LNCaP clone FGC (cell line): ENCODE data around the gene ANKFN1.
"Not testable (repeated sequence)": the region's sequence is repeated elsewhere in the genome, so short reads cannot be mapped to it uniquely, and the experiment has no call there.

Experiments
- DNase-seq: peaks from one replicate; pipeline ENCODE4 v3.0.0-alpha.2; 2011; ENCODE audit warnings: low read depth
- H3K4me3 ChIP-seq: 2 replicates; pipeline ENCODE4 v1.5.1; 2011; ENCODE audit warnings: mild to moderate bottlenecking, low read depth, low read length, control low read depth
- CTCF ChIP-seq: IDR thresholded peaks from 2 replicates; pipeline ENCODE4 v1.5.1; 2012; ENCODE audit warnings: mild to moderate bottlenecking; ENCODE audit not compliant: control insufficient read depth, insufficient read depth; ENCODE audit errors: extremely low read depth

ANKFN1 gene

DNA sequence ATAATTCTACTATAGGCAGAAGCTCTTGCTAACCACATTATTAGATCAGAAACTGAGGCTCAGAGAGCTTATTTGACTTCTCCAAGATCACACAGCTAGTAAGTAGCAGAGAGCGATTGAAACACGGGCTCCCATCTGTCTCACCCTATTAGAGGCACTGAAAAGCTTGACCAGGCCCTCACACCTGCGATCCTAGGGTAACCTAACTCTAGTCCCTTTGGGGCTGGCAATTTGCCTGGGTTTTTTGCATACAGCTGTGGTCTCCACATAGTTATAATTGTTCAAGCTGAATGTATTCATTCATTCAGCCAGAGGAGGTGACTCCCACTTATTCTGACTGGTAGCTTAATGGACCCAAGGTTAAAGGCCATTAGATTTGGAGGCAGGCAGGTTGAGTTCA lies 121.2 kb downstream of the ANKFN1 start:
- DNase-seq, result no peak
- TF ChIP-seq CTCF, result no peak
- no peak overlapping the region for H3K4me3 ChIP-seq

GRCh38 chr17:56284482-56284881 lies 131.2 kb downstream of the ANKFN1 start:
- DNase-seq, result no peak
- TF ChIP-seq CTCF, result no peak
- H3K4me3 ChIP-seq, result no peak overlapping the region

DNA sequence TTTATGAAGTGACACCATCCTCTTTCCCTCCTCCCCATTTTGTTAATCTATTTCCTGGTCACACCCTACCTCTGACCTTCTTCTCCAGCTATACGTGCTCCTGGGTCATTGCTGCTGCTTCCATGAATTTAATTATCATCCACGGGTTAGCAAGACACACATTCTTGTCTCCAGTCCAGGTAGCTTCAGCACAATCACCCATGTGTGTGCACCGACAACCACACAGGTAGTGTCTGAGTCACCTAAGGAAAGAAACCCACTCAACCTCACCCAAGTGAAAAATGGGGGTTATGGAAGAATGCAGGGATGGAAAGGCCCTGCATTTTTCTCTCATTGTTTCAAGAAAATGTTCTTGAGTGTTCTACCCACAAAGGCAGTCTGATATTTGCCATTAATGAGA lies 135.5 kb downstream of the ANKFN1 start:
- not testable (repeated sequence) for DNase-seq, H3K4me3 ChIP-seq

DNA sequence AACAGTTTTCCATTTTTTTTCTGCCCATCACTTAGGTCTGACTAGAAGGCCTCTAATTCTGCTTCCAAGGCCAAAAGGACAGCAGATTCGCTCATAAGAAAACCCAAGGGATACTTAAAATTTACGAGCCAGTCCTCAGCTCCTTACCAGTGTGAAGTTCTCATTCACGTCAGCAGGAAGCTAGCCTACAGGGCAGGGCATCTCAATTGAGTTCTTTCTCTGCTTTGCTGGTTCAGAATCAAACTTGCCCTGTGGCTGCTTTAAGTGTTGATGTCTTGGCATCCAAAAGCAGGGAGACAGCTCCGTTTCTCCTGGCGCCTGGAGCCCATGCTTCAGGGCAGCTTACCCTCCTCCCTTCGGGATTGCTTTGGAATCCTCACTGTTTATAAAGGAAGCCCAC lies 136.0 kb downstream of the ANKFN1 start:
- no peak for TF ChIP-seq CTCF
- H3K4me3 ChIP-seq, result no peak overlapping the region

DNA sequence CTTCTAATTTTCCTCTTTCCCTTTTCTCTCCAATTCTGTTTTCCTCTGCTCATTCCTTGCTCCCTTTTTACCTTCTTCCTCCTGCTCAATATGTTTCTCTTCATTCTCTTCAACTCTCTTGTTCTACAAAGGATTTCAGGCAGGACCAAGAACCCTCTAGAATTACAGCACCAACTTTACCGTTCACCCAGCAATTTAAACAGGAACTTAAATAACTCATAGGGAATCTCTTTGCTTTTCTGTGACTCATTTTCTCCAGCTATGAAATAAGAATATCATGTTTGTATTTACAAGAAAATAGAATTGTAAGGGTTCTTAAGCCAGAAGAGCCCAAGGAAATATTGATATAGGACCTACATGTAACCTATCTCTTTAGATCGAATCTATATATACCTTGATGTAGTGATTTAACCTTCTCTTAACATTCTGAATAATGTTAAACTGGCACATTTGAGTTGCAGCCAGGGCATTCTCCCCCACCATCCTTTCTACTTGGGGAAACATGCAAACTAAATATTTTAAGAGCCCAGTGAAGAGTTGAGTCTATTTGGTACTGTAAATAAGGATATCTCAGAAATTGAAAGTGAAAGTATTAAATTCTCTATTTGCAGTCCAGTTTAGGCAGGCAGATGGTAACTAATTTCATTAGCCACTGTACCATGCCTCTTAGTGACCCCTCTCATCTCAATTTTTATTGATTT lies 137.0 kb downstream of the ANKFN1 start:
- no peak for DNase-seq
- peak overlapping the region; percentile 21; the same call in 1 of the 2 replicates for H3K4me3 ChIP-seq
- TF ChIP-seq CTCF, result no peak

More for the DNA sequence above, 136.0 kb downstream of the ANKFN1 start:
- no peak for DNase-seq

DNA sequence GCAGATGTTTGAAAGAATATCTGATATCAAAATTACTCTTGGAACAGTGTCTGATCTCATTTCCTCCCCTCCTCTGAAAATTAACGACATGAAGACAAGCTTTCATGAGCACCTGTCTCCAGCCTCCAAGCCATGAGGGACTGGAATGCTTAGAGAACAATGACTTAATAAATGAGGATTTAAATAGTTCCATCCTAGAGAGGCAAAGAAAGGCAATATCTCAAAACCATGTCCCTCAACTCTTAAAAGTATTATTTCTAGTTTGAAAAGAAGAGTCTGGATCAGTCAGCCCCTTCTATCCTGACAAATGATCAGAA lies 137.5 kb downstream of the ANKFN1 start:
- no peak for DNase-seq
- no peak for TF ChIP-seq CTCF
- peak overlapping the region; percentile 21; the same call in 1 of the 2 replicates for H3K4me3 ChIP-seq

DNA sequence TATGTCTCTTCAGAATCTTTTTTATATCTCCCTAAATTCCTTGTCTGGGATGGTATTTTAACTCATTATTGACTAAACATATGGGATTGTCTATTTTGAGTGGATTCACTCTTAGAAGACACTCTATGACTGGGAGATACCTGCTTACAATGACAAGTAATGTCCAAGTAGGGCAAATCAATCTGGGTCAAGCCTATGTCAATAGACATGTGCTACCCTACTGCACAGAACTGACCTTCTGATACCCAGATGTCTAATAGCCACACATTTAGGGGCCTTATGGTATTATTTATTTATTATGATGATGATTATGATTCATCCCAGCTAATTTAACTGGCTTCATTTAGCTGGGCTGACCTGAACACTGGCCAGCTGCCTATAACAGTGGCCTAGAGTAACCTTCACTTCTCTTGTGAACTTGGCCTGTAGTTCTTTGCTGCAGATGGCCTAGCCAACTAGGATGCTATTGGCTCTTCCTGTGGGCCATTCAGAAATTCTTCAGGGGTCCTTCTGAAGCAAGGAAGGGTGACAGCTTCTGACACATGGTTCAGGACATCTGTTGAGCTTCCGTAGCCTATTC lies 138.0 kb downstream of the ANKFN1 start:
- DNase-seq, result no peak
- H3K4me3 ChIP-seq, result no peak overlapping the region
- no peak for TF ChIP-seq CTCF
